ENCODE results near the gene FSHB.

GRCh38 chr11:30216534-30216933 lies 14.3 kb upstream of the FSHB start:
- TF ChIP-seq CTCF (IDR thresholded peaks at IDR 0.05): no peak
- no peak for TF ChIP-seq ZFX (IDR thresholded peaks at IDR 0.05; ENCODE audit: borderline replicate concordance)
